Activated naive CD4-positive, alpha-beta T cell treated with anti-CD3 and anti-CD28 coated beads, Interleukin-2, amount 50 U/mL, for 72 hours (primary cell): ENCODE data around the gene VSIG8. TPM values are rescaled to one million over a fixed set of nuclear protein-coding genes. Genes with fewer than 3 reads are reported as not detected.

Experiments
- ATAC-seq, 2 donors: fragments of 150-1000 bp; cut with Tn5 transposase; 2 replicates each; pipeline ENCODE4 v1.10.0; 2021; ENCODE audit warnings: mild to moderate bottlenecking in 2 of 2, moderate library complexity in 2 of 2
- DNase-seq, 2 donors: peaks; one replicate each; pipeline ENCODE4 v3.0.0; 2021 to 2022; ENCODE audit warnings: low spot score in 2 of 2
- H3K27ac Mint-ChIP-seq, 2 donors: one replicate each; pipeline ENCODE4 v1.8.0; 2022; ENCODE audit warnings: mild to moderate bottlenecking in 2 of 2, mixed read lengths in 2 of 2
- H3K36me3 Mint-ChIP-seq, 2 donors: one replicate each; pipeline ENCODE4 v1.8.0; 2022; ENCODE audit warnings: mixed read lengths in 2 of 2
- H3K9me3 Mint-ChIP-seq, 2 donors: one replicate each; pipeline ENCODE4 v1.8.0; 2022; ENCODE audit warnings: mixed read lengths in 2 of 2
- total RNA-seq, 2 donors: library from RNA; stranded (reverse); gene quantifications; one replicate each; pipeline ENCODE4 v1.2.3, GENCODE V29; 2022

Gene VSIG8
- total RNA-seq, 2 donors from 2014 or later = 0.18 TPM; not detected in 1

DNA sequence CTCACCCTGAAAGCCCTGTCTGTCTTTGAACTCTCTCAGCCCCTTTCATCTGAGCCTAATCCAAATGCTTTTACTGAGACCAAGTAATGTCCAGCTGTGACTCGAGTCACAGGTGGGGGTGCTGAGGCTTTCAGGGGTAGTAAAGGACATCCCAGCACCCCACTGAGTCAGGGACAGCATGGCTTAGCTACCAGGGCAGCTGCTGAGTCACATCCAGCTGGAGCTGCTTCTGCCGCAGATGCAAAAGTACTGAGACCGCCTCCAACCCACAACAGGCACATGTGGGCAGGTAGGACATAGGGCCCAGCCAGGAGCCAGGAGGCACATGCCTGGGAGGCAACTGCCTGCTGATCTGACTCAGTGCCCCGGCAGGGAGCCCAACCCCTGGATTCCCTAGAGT lies 6.7 kb upstream of the VSIG8 start:
- Mint-ChIP-seq H3K36me3 (no peaks in the 10 kb centered on the region), H3K9me3 (no peaks in the 10 kb centered on the region), H3K27ac (no peak overlapping the region)
- ATAC-seq (peak; percentile 78 to 85), DNase-seq (no peak)

DNA sequence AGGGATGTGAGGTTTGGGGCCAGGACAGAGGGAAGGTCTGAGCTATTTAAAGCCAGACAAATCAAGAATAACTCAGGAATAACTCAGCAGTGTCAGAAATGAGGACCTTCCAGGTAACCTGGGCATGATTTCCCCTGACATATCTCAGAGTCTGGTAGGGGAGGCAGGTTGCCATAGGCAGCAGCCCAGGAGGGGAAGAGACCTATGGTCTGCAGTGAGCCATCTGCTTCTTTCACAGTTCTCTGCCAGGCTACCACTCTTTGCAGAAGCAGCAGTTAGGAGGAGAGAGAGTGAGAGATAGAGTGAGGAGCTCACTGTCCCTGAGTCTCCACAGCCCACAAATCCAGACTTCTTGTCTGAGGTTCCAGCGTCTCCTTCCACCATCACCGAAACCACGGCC lies 6.3 kb upstream of the VSIG8 start:
- Mint-ChIP-seq H3K36me3 (no peaks in the 10 kb centered on the region), H3K9me3 (no peaks in the 10 kb centered on the region), H3K27ac (no peak overlapping the region)
- ATAC-seq = peak in 1 of 2 donors; percentile 3
- no peak for DNase-seq

DNA sequence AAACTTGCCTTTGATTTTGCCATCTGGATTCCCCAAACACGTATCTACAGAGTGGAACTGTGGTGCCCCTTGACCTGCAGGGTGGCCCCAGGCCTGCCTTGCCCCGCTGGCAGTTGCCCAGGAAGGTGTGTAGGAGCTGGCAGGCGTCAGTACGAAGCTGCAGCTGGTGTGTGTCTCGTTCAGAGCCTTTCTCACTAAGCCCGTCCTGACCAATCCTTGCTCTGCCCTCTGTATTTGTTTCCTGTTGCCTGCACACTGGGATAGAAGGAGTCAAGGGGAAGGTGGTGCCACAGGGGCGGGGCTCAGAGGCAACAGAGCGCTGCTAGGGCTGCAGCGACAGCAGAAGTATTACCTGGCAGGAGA lies 5.2 kb upstream of the VSIG8 start:
- DNase-seq = no peak
- no peak for ATAC-seq
- H3K36me3 Mint-ChIP-seq = no peaks in the 10 kb centered on the region
- no peaks in the 10 kb centered on the region for H3K9me3 Mint-ChIP-seq
- H3K27ac Mint-ChIP-seq = no peak overlapping the region

DNA sequence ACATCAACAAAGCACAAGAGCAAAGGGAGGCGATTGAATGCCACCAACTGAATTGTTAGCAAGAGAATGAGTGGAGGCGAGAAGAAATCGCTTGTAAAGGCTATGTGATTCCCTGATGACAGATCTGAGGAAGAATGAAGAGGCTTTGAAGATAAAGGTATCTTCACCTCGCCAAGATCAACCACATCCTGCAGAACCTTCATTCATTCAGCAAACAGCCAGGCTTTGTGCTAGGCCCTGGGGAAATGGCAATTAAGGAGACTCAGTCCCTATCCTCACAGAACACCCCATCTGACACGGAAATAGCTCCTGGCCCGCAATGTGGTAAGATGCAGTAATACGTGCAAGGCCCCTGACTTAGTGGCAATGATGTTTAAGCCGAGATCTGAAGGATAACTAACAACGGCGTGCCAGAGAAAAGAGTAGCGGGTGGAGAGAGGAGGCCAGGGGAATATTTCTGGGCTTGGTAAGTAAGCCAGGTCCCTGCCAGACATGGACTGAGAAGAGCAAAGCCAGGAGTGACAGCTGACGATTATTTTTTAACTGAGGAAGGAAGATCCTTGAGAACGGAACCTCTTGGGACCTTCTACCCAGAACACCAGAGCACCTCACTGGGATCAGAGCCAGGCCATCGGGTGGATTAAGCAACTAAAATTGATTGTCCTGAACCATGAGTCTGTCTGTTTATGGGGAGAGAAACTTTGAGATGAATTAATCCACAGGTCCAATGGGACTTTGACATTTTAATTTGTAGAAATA lies 4.6 kb upstream of the VSIG8 start:
- DNase-seq (no peak), ATAC-seq (no peak)
- Mint-ChIP-seq H3K9me3 (no peaks in the 10 kb centered on the region), H3K27ac (peak overlapping the region; percentile 12 to 45), H3K36me3 (no peaks in the 10 kb centered on the region)

GRCh38 chr1:159866066-159866465 lies 3.6 kb upstream of the VSIG8 start:
- DNase-seq (no peak), ATAC-seq (no peak)
- Mint-ChIP-seq H3K27ac (peak overlapping the region in 1 of 2 donors; percentile 75), H3K9me3 (no peaks in the 10 kb centered on the region), H3K36me3 (no peaks in the 10 kb centered on the region)

GRCh38 chr1:159864262-159864661 lies 1.8 kb upstream of the VSIG8 start:
- H3K9me3 Mint-ChIP-seq = no peaks in the 10 kb centered on the region

GRCh38 chr1:159862031-159862430 lies 426 bp downstream of the VSIG8 start:
- ATAC-seq (no peak), DNase-seq (no peak)
- Mint-ChIP-seq H3K36me3 (no peaks in the 10 kb centered on the region), H3K9me3 (no peaks in the 10 kb centered on the region), H3K27ac (no peak overlapping the region)

More at GRCh38 chr1:159864262-159864661, 1.8 kb upstream of the VSIG8 start:
- H3K27ac Mint-ChIP-seq = no peak overlapping the region
- no peak for DNase-seq
- no peak for ATAC-seq
- H3K36me3 Mint-ChIP-seq = no peaks in the 10 kb centered on the region

- H3K9me3 Mint-ChIP-seq = no peaks in the 10 kb centered on the region
- H3K27ac Mint-ChIP-seq = no peak overlapping the region
- no peak for DNase-seq
- ATAC-seq = no peak
- H3K36me3 Mint-ChIP-seq = no peaks in the 10 kb centered on the region
These were observed 1.2 kb downstream of the VSIG8 start for GRCh38 chr1:159861218-159861617.

DNA sequence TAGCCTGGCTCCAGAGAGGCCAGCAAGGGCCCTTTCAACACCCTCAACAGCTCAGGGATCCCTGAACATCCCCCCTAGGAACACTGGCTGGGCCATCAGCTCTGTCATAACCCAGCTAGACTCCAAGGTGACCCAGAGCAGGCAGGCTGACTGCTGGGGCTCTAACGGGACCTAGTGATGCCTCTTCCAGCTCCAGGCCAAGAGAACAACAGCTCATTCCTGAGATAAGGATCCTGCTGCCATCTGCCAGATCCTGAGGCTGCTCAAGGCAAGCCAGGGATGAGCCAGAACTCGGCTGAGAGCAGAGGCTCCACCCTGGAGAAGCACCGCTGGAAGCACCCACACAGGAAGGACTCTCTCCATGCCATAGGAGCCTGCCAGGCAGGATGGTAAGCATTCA lies 2.0 kb downstream of the VSIG8 start:
- Mint-ChIP-seq H3K9me3 (no peaks in the 10 kb centered on the region), H3K36me3 (no peaks in the 10 kb centered on the region), H3K27ac (no peak overlapping the region)
- no peak for ATAC-seq
- no peak for DNase-seq

DNA sequence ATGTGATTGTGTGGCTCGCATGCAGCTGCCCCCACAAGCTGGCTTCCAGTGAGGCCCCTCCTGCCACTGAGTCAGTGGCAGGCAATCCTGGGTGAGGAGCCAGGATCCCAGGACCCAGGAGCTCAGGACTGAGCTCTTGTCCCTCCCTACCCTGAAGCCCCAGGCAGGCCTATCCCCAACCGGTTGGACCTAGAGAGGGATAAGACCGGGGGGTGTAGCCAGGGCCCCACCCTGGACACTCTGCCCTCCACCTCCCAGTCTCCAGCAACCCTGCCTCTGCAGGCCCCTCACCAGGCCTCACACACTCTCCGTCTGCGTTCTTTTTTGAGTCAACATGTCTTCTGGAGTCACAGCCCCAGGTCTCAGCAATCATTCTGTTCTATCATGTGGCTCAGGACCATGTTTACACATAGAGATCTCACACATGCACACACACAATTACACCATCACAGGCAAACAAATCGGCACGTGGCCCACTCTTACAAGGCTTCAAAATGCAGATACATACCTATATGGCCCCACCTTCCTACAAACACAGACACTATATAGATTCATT lies 2.6 kb downstream of the VSIG8 start:
- Mint-ChIP-seq H3K27ac (no peak overlapping the region), H3K9me3 (no peaks in the 10 kb centered on the region), H3K36me3 (no peaks in the 10 kb centered on the region)
- no peak for DNase-seq
- ATAC-seq = no peak

- H3K27ac Mint-ChIP-seq = no peak overlapping the region
- DNase-seq (no peak), ATAC-seq (no peak)
- no peaks in the 10 kb centered on the region for H3K9me3 Mint-ChIP-seq
- H3K36me3 Mint-ChIP-seq = no peaks in the 10 kb centered on the region
These were observed 4.6 kb downstream of the VSIG8 start for GRCh38 chr1:159857889-159858288.

DNA sequence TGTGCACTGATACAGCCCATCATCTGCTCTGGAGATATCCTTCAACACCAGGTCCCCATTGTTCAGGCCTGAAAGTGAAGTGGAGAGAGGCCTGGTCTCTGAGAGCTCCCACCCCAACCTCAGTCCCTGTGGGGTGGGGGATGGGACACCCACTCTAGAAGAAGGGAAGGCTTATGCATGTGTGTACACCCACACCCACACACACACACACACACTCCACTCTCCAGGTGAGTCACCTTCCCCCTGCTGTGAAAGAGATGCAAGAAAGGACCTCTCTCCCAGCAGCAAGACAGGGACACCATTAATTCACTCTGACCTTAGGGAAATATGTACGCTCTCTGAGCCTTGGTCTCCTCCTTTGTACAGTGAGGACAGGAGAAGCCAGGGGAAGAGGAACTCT lies 5.9 kb downstream of the VSIG8 start:
- H3K36me3 Mint-ChIP-seq = no peaks in the 10 kb centered on the region
- ATAC-seq = no peak
- no peak for DNase-seq
- H3K27ac Mint-ChIP-seq = no peak overlapping the region
- no peaks in the 10 kb centered on the region for H3K9me3 Mint-ChIP-seq

- ATAC-seq = no peak
- H3K9me3 Mint-ChIP-seq = no peaks in the 10 kb centered on the region
- DNase-seq = no peak
- peak overlapping the region in 1 of 2 donors; percentile 79 for H3K27ac Mint-ChIP-seq
- no peaks in the 10 kb centered on the region for H3K36me3 Mint-ChIP-seq
These were observed 6.7 kb downstream of the VSIG8 start for GRCh38 chr1:159855709-159856108.

DNA sequence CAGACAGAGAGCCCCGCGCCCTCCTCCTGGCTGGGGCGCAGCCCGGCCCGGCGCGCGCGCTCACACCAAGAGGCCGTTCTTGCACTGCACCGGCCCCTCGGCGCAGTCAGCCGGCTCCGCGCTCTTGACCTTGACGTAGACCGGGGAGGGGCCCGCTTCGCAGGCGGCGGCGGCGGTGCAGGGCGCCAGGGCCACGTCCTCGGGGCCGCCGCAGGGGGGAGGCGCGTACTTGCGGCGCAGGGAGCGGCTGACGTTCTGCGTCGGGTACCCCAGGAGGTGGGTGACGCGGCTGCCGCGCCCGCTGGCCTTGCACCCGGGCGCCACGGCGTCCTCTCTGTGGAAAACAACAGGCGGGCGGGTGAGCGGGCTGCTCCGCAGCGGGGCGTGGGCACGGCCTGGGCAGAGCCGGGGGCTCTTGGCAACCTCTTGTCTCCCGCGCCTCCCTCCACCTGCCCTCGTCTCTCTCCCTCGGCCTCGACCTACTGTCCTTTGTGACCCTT lies 7.7 kb downstream of the VSIG8 start:
- no peaks in the 10 kb centered on the region for H3K36me3 Mint-ChIP-seq
- peak; percentile 65 to 75 for DNase-seq
- H3K27ac Mint-ChIP-seq = peak overlapping the region; percentile 79 to 81
- no peaks in the 10 kb centered on the region for H3K9me3 Mint-ChIP-seq
- ATAC-seq = peak; percentile 96

GRCh38 chr1:159854116-159854692 lies 8.3 kb downstream of the VSIG8 start:
- Mint-ChIP-seq H3K36me3 (no peaks in the 10 kb centered on the region), H3K27ac (peak overlapping the region in 1 of 2 donors; percentile 68), H3K9me3 (no peaks in the 10 kb centered on the region)
- DNase-seq (peak in 1 of 2 donors; percentile 20), ATAC-seq (peak; percentile 25 to 33)

DNA sequence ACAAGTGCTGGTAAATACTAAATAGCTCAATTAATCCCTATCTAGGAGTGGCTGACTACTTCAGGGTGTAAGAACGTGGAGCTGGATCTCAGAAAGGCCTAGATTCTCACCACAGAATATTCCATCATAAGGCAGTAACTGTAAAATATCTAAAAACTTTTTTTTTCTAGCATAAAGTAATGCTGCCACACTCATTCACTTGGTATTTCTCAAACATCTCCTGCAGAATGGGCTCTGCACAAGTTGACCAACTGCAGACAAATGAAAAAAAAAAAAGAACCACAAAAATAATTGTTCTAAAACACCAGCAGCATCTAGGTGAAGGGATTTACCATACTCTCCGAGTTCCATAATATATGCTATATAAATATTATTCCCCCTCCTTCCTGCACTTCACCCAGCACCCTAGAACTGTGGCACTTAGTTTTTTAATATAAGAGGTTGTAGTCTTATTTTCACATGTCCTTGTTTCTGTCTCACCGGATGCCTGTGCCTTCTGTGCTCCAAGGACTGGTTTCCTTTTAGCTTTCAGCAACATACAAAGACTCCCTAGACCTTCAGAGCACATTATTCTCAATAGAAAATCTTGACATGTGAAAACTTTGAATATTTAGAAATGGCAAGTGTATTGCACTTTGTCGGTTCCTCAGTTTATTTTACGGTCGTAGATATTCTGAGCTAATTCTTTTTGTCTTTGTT lies 8.9 kb downstream of the VSIG8 start:
- DNase-seq (no peak), ATAC-seq (no peak)
- no peaks in the 10 kb centered on the region for H3K9me3 Mint-ChIP-seq
- peak overlapping the region in 1 of 2 donors; percentile 68 for H3K27ac Mint-ChIP-seq
- H3K36me3 Mint-ChIP-seq = no peaks in the 10 kb centered on the region

GRCh38 chr1:159851407-159851806 lies 11.1 kb downstream of the VSIG8 start:
- no peaks in the 10 kb centered on the region for H3K9me3 Mint-ChIP-seq
- no peak overlapping the region for H3K27ac Mint-ChIP-seq
- no peaks in the 10 kb centered on the region for H3K36me3 Mint-ChIP-seq
- ATAC-seq (no peak), DNase-seq (no peak)
